HL-60 (cell line): ENCODE data around the gene TENT5A.

Experiments
- DNase-seq, 2 experiments: peaks; one replicate each; pipeline ENCODE4 v3.0.0-alpha.2; 2010 to 2020; ENCODE audit warnings: low read depth in 1 of 2, low spot score in 1 of 2
- H3K27ac ChIP-seq: fragments of 250-450 bp; sonication (Bioruptor Pico); replicated peaks from 2 replicates; pipeline ENCODE4 v1.5.1; 2020; ENCODE audit warnings: mild to moderate bottlenecking, moderate library complexity
- H3K27me3 ChIP-seq: fragments of 250-450 bp; sonication (Bioruptor Pico); 2 replicates; pipeline ENCODE4 v1.5.1; 2021; ENCODE audit warnings: mild to moderate bottlenecking, moderate library complexity; ENCODE audit not compliant: insufficient read depth, poor library complexity, severe bottlenecking
- H3K4me3 ChIP-seq: replicated peaks from 2 replicates; pipeline ENCODE4 v1.5.1; 2011; ENCODE audit warnings: mild to moderate bottlenecking, control low read depth, low read length; ENCODE audit not compliant: insufficient read depth
- CTCF ChIP-seq: IDR thresholded peaks from one replicate; pipeline ENCODE4 v1.5.1; 2011; ENCODE audit warnings: low read length, control low read depth, inconsistent platforms; ENCODE audit not compliant: insufficient read depth
- GABPA ChIP-seq: IDR thresholded peaks from 2 replicates; pipeline ENCODE4 v1.6.1; 2012; ENCODE audit warnings: low read depth
- POLR2AphosphoS5 ChIP-seq: IDR thresholded peaks from 2 replicates; pipeline ENCODE4 v1.6.1; 2012; ENCODE audit warnings: low read depth
- SPI1 ChIP-seq: IDR thresholded peaks from 2 replicates; pipeline ENCODE4 v1.6.1; 2012; ENCODE audit warnings: low read depth, mild to moderate bottlenecking, borderline replicate concordance
- TF ChIP-seq, protein P1 (sequence below): IDR thresholded peaks from 2 replicates; pipeline ENCODE4 v1.6.1; 2012; ENCODE audit warnings: low read depth; ENCODE audit not compliant: insufficient replicate concordance

Gene TENT5A

DNA sequence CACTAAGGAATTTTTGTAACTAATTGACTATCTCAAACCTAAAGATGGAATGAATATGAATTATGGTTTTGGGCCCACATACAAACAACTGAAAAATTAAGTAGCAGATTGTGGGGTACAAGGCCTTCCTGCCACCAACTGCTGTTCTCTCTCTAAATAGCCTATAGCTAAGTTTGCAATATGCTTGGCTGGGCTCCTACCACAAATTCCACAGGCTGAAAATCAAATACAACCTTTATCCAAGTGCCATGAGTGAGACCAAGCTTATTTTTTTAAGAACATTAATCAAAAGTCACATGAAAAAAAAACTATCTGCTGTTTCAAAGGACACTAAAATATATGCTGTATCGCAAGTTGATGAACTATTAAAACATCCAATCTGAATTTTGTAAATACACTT is 52.1 kb downstream of the TENT5A start:
- TF ChIP-seq POLR2AphosphoS5 (no peak), GABPA (no peak), CTCF (no peak), SPI1 (no peak)
- TF ChIP-seq, protein P1, sequence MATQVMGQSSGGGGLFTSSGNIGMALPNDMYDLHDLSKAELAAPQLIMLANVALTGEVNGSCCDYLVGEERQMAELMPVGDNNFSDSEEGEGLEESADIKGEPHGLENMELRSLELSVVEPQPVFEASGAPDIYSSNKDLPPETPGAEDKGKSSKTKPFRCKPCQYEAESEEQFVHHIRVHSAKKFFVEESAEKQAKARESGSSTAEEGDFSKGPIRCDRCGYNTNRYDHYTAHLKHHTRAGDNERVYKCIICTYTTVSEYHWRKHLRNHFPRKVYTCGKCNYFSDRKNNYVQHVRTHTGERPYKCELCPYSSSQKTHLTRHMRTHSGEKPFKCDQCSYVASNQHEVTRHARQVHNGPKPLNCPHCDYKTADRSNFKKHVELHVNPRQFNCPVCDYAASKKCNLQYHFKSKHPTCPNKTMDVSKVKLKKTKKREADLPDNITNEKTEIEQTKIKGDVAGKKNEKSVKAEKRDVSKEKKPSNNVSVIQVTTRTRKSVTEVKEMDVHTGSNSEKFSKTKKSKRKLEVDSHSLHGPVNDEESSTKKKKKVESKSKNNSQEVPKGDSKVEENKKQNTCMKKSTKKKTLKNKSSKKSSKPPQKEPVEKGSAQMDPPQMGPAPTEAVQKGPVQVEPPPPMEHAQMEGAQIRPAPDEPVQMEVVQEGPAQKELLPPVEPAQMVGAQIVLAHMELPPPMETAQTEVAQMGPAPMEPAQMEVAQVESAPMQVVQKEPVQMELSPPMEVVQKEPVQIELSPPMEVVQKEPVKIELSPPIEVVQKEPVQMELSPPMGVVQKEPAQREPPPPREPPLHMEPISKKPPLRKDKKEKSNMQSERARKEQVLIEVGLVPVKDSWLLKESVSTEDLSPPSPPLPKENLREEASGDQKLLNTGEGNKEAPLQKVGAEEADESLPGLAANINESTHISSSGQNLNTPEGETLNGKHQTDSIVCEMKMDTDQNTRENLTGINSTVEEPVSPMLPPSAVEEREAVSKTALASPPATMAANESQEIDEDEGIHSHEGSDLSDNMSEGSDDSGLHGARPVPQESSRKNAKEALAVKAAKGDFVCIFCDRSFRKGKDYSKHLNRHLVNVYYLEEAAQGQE: no peak
- no peak overlapping the region for H3K4me3 ChIP-seq

DNA sequence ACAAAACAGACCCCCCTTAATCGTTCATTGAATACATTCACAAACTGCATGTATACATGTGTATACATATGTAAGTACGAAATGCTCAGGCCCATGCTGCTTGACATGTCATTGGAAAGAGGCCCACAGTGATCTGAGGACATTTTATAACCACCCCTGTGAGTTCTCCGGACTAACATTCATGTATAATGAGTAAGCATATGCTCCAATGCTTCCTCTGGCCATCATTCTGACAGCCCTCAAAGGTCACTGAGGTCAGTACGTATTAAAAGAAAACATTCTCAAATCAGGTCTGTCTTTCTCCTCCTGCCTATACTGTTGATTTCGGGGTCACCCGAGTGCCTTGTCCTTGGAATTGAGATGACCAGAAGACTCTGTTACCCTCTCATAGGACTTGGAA is 54.9 kb downstream of the TENT5A start:
- DNase-seq: no peak
- TF ChIP-seq, protein P1: no peak
- no peak for TF ChIP-seq SPI1
- TF ChIP-seq CTCF: no peak
- no peak for TF ChIP-seq POLR2AphosphoS5
- no peak for TF ChIP-seq GABPA
- no peak overlapping the region for H3K27ac ChIP-seq

More for the DNA sequence above, 52.1 kb downstream of the TENT5A start:
- no peaks in the 10 kb centered on the region for H3K27me3 ChIP-seq
- H3K27ac ChIP-seq: no peak overlapping the region
- no peak for DNase-seq

DNA sequence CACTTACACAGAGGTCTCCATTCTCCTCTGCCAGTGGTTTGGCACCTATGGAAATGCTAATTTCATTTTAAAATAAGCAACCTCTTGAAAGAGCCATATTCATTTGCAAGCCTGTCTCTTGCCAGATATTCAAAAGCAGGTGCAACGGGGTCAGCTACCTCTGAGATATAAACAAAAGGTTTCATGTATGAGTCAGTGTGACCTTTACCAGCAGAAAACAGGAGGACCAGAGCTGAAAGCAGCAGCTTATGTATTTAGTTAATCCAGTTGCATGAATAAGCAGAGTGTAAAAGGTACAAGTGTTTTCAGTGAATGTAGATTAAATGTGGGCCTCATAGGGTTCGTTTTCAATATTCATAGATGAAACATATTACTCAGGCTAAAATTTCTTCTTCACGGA is 56.0 kb downstream of the TENT5A start:
- no peak for TF ChIP-seq GABPA
- no peak for TF ChIP-seq SPI1
- TF ChIP-seq POLR2AphosphoS5: no peak
- no peak for TF ChIP-seq CTCF
- TF ChIP-seq, protein P1: no peak
- no peak overlapping the region for H3K4me3 ChIP-seq
- no peak overlapping the region for H3K27ac ChIP-seq
- no peak for DNase-seq
- H3K27me3 ChIP-seq: no peaks in the 10 kb centered on the region

More for the DNA sequence above, 54.9 kb downstream of the TENT5A start:
- Histone ChIP-seq H3K4me3 (no peak overlapping the region), H3K27me3 (no peaks in the 10 kb centered on the region)
